Activated CD4-positive, alpha-beta T cell treated with anti-CD3 and anti-CD28 coated beads, Interleukin-2, amount 10 ng/mL, durations not matched to agents 24 days and 14 days (primary cell): ENCODE measurements around the gene NCAM2. TPM values are rescaled to one million over a fixed set of nuclear protein-coding genes. Genes with fewer than 3 reads are reported as not detected.
A peak's percentile ranks its signal among the peaks of the same experiment; 100 is the strongest.

Experiments
- DNase-seq: peaks from one replicate; pipeline ENCODE4 v3.0.0; 2022
- H3K27ac Mint-ChIP-seq: one replicate; pipeline ENCODE4 v1.8.0; 2022; ENCODE audit warnings: mild to moderate bottlenecking, mixed read lengths
- H3K27me3 Mint-ChIP-seq: one replicate; pipeline ENCODE4 v1.8.0; 2022; ENCODE audit warnings: mixed read lengths
- H3K36me3 Mint-ChIP-seq: one replicate; pipeline ENCODE4 v1.8.0; 2022; ENCODE audit warnings: low read depth, mild to moderate bottlenecking, mixed read lengths
- H3K4me1 Mint-ChIP-seq: one replicate; pipeline ENCODE4 v1.8.0; 2021; ENCODE audit warnings: mixed read lengths
- H3K4me3 Mint-ChIP-seq: one replicate; pipeline ENCODE4 v1.8.0; 2022; ENCODE audit warnings: mild to moderate bottlenecking, moderate library complexity, mixed read lengths
- H3K9me3 Mint-ChIP-seq: one replicate; pipeline ENCODE4 v1.8.0; 2021; ENCODE audit warnings: mixed read lengths
- intact Hi-C: fragments of 100-400 bp; cut with micrococcal nuclease; formaldehyde crosslinking; loops from one replicate; pipeline ENCODE4 v1.15.1; 2023
- total RNA-seq: library from RNA; stranded (reverse); gene quantifications from 2 replicates; pipeline ENCODE4 v1.2.3, GENCODE V29; 2022

The NCAM2 gene
- total RNA-seq, 1 donor from 2014 or later = not detected

DNA sequence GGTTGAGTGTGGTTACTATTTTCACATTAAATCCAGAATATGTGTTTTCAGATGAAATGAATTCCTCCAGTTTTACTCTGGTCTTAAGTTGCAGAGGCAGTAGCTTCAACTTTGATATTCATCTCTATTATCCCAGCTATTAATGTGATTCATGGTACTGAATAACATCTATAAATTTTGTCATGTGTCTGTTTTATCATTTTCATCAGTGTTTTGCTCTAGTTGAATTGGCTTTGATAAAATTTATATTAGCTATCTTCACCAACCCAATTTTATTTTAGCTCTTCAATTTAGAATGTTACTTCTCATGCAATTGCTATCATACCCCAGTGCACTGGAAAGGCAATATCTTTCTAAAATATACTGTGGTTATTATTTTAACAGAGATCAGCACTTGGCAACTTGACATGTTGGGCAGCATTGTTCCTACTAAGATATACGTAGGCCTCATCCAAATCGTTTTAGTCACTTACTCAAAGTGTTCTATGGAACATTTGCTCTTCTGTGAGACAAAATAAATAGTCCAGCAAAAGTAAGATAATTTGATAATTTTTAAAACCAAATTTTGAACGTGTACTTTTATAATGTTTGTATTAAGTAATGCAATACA, 184.3 kb downstream of the NCAM2 start:
- intact Hi-C loops = no loop called here

DNA sequence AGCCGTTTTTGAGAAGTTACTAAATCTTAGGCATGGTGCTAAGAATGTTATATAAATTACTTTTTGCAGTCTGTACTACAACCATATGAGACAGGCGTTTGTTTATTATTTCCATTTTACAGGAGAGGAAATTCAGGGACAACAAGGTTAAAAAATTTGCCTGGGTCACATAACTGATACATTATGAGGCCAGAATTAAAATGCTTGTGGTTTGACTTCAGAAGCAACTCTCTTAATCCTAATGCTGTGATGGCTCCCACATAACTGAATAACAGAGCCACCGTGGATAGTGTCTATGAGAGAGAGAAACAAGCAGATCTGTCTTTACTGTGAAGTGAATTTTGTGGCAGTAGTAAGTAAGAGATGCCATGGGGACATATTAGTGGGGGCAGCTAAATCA, 184.9 kb downstream of the NCAM2 start:
- intact Hi-C loops = no loop called here
- H3K27ac Mint-ChIP-seq = no peak overlapping the region
- H3K9me3 Mint-ChIP-seq = no peaks in the 10 kb centered on the region
- H3K36me3 Mint-ChIP-seq = no peaks in the 10 kb centered on the region
- H3K4me3 Mint-ChIP-seq = no peak overlapping the region
- peaks cover 1% of the 10 kb centered on the region for H3K27me3 Mint-ChIP-seq
- no peak for DNase-seq
- H3K4me1 Mint-ChIP-seq = peaks cover 3% of the 10 kb centered on the region

More for the DNA sequence above, 184.3 kb downstream of the NCAM2 start:
- Mint-ChIP-seq H3K36me3 (no peaks in the 10 kb centered on the region), H3K27ac (no peak overlapping the region), H3K4me3 (no peak overlapping the region), H3K27me3 (peaks cover 4% of the 10 kb centered on the region), H3K4me1 (peaks cover 5% of the 10 kb centered on the region), H3K9me3 (no peaks in the 10 kb centered on the region)
- DNase-seq = no peak

DNA sequence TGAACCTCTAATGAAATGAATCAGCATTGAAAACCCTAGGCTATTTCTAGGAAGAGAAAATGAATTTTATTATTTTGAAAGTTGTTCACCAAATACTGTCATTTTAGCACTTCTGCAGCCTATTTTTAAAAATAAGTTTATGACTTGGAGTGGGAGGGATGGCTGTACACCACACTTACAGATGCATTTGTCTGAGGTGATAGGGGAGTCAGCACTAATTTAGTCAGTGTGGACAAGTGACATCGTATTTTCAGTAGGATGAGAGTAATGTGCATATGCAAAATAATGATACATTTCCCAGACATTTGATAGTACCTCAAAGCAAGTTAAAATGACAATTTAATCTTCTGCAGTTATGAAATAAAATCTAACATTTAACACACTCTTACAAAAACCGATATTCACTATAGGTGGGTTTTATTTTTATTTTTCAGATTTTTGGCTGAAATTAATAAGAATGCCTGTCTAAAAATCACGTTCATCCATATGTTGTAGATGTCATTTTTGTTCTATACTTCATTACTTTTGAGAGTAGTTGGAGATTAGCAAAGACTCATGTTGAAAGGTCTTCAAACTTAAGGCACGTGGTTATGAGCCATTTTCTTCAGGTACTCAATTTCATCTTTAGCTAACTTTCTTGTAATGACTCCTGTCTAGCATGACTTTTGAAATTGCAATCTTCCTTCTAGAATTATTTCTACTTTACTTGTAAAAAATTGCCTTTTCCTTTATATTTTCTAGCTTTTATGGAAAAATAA, 186.7 kb downstream of the NCAM2 start:
- H3K27ac Mint-ChIP-seq = no peak overlapping the region
- no peak for DNase-seq
- H3K4me3 Mint-ChIP-seq = no peak overlapping the region
- H3K36me3 Mint-ChIP-seq = no peaks in the 10 kb centered on the region
- peaks cover 4% of the 10 kb centered on the region for H3K9me3 Mint-ChIP-seq
- intact Hi-C loops = no loop called here
- H3K27me3 Mint-ChIP-seq = no peaks in the 10 kb centered on the region
- H3K4me1 Mint-ChIP-seq = peaks cover 3% of the 10 kb centered on the region

DNA sequence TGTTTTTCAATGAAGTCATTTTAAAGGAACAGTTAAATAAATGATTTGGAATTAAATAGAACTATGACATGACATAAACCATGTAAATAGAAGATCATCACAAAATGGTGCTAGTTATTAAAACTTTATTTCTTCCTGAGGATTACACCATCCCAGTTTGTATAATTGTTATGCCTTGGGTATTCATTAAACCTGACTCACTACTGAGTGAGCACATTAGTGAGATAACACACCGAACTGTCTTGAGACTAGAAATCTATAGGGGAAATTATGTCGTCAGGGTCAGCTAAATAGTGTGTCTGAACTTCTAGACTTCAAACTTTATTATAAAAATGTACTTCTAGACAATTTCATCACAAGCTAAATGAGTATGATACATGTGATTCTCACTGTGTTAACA, 189.4 kb downstream of the NCAM2 start:
- DNase-seq = no peak
- H3K4me1 Mint-ChIP-seq = peaks cover 9% of the 10 kb centered on the region
- no peak overlapping the region for H3K27ac Mint-ChIP-seq
- H3K27me3 Mint-ChIP-seq = no peaks in the 10 kb centered on the region
- H3K9me3 Mint-ChIP-seq = peaks cover 4% of the 10 kb centered on the region
- no peaks in the 10 kb centered on the region for H3K36me3 Mint-ChIP-seq
- intact Hi-C loops = no loop called here
- no peak overlapping the region for H3K4me3 Mint-ChIP-seq

DNA sequence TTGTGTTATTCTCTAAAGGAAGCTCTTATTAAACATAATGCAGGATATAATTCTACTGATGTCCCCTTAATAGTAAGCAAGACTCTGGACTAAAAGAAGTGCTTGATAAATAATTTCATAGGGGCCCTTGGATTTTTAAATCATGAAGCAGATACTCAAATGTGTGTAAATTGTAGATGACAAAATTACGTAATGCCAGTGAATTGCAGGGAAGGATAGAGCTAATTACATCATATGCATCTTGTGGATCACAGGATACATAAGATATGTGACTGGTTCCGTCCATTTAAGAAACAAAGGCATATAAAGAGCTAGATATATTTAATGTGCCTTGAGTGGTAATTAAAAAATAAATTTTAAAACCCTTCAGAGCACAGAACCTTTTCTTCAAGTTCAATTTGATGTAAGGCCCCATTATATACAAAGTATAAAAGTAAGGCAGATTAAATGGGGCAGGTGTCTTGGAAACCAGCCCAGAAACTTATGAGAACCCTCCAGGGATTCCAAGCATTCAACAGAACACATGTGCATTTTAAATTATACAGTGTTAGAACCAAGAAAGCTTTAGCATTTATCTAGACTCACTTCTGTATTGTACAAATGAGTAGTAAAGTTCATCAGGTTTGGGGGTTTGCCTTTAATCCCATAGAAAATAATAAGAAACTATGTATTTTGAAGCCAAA, 190.4 kb downstream of the NCAM2 start:
- no peak for DNase-seq
- no peak overlapping the region for H3K4me3 Mint-ChIP-seq
- no peak overlapping the region for H3K27ac Mint-ChIP-seq
- no peaks in the 10 kb centered on the region for H3K27me3 Mint-ChIP-seq
- peaks cover 4% of the 10 kb centered on the region for H3K9me3 Mint-ChIP-seq
- peaks cover 11% of the 10 kb centered on the region for H3K4me1 Mint-ChIP-seq
- intact Hi-C loops = no loop called here
- H3K36me3 Mint-ChIP-seq = no peaks in the 10 kb centered on the region

DNA sequence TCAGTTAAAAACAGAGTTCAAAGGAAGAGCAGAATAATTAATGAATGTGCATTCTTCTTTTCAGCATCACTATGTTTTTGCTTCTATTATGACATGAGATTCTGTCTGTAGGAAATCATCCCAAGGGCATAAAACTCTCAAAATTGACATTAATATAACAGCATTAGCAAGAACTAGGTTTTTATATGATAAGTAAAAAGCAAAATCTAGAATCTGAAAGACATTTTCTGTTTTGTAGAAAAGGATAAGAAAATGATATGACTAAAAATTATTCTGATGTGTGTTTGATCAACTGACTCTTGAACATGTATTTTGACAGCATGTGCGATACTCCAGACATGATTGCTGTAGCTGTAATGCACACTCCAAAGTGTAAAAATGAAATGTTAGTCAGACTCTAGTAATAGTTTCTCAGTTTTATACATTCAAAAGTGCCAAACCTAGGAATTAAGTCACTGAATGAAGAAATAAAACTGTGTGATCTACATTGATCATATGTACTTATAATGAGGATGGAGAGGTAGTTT, 197.3 kb downstream of the NCAM2 start:
- intact Hi-C loops = loop anchor here (5.0 kb wide), 1 partner anchor 33 kb away; no protein-coding TSS in a partner anchor
- Mint-ChIP-seq H3K4me1 (peaks cover 25% of the 10 kb centered on the region), H3K4me3 (no peak overlapping the region), H3K27ac (no peak overlapping the region), H3K36me3 (peaks cover 4% of the 10 kb centered on the region), H3K9me3 (no peaks in the 10 kb centered on the region), H3K27me3 (no peaks in the 10 kb centered on the region)
- no peak for DNase-seq

DNA sequence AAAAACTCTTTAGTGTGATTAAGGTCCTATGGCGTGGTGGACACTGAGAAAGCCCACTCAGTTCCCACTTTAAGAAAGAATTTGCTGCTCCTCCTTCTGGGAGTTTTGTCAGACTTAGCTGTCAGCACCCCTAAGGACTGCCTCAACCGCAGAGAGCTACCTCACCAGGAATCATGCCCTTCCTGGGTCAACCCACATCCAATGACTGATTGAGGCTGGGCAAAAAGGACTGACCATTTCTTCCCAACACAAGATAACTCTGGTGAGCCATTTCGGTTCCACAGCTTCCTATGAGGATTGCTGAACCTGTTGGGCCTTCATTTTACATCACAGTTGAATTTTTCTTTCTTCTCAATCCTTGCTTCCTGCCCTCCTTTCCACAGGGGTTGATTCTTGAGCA, 197.9 kb downstream of the NCAM2 start:
- Mint-ChIP-seq H3K4me1 (peaks cover 25% of the 10 kb centered on the region), H3K27ac (no peak overlapping the region), H3K36me3 (peaks cover 4% of the 10 kb centered on the region), H3K9me3 (no peaks in the 10 kb centered on the region), H3K27me3 (no peaks in the 10 kb centered on the region), H3K4me3 (no peak overlapping the region)
- intact Hi-C loops = loop anchor here (5.0 kb wide), 1 partner anchor 34 kb away; no protein-coding TSS in a partner anchor
- DNase-seq = no peak

DNA sequence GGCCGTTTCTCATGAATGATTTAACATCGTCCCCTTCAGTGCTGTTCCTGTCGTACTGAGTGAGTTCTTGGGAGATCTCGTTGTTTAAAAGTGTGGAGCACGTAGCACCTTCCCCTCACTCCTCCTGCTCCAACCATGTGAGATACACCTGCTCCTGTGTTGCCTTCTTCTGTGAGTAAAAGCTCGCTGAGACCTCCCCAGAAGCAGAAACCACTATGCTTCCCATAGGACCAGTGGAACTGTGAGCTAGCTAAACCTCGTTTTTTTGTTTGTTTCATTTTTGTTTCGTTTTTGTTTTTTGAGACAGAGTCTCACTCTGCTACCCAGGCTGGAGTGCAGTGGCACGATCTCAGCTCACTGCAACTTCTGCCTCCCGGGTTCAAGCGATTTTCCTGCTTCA, 198.6 kb downstream of the NCAM2 start:
- no peak for DNase-seq
- Mint-ChIP-seq H3K27me3 (no peaks in the 10 kb centered on the region), H3K4me3 (no peak overlapping the region), H3K36me3 (peaks cover 4% of the 10 kb centered on the region), H3K9me3 (peaks cover 4% of the 10 kb centered on the region), H3K4me1 (peaks cover 29% of the 10 kb centered on the region), H3K27ac (no peak overlapping the region)
- intact Hi-C loops = loop anchor here (5.0 kb wide), 1 partner anchor 35 kb away; no protein-coding TSS in a partner anchor

DNA sequence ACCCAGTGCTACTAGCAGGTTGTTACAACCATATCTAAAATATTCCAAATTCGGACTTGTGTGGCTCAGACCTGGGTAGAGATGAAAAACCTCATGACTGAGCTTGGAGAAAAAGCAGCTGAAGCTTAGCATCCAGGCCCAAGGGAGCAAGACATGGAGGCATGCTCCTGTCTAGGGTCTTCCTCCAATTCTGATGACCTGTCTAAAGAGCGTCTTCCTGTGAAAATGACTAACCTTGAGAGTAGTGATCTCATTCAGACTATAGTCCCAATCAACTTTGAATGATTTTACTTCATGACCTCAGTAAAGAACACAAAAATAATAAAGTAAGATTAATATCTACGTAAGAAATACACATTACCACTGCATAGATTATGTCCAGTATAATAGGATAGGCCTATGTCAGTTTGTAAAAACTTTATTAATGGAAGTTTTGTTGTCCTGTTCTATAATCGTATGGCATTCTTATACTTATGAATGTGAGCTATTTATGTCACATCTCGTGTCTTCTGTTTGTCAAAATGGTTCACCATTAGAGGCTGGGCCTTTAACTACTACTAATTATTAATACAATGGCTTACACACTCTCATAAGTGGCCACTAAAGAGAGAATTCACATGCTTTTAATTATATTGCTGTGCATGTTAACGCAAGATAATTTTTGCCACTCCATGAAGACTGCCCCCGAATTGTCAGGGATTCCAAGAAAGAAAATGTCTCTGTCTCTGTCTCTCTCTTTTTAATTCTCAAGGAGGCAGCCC, 201.3 kb downstream of the NCAM2 start:
- H3K36me3 Mint-ChIP-seq = peaks cover 4% of the 10 kb centered on the region
- peaks cover 6% of the 10 kb centered on the region for H3K9me3 Mint-ChIP-seq
- intact Hi-C loops = loop anchor here (5.0 kb wide), 1 partner anchor 37 kb away; no protein-coding TSS in a partner anchor
- peaks cover 27% of the 10 kb centered on the region for H3K4me1 Mint-ChIP-seq
- peak overlapping the region; percentile 90 for H3K27ac Mint-ChIP-seq
- DNase-seq = no peak
- peak overlapping the region; percentile 69 for H3K4me3 Mint-ChIP-seq
- no peaks in the 10 kb centered on the region for H3K27me3 Mint-ChIP-seq

DNA sequence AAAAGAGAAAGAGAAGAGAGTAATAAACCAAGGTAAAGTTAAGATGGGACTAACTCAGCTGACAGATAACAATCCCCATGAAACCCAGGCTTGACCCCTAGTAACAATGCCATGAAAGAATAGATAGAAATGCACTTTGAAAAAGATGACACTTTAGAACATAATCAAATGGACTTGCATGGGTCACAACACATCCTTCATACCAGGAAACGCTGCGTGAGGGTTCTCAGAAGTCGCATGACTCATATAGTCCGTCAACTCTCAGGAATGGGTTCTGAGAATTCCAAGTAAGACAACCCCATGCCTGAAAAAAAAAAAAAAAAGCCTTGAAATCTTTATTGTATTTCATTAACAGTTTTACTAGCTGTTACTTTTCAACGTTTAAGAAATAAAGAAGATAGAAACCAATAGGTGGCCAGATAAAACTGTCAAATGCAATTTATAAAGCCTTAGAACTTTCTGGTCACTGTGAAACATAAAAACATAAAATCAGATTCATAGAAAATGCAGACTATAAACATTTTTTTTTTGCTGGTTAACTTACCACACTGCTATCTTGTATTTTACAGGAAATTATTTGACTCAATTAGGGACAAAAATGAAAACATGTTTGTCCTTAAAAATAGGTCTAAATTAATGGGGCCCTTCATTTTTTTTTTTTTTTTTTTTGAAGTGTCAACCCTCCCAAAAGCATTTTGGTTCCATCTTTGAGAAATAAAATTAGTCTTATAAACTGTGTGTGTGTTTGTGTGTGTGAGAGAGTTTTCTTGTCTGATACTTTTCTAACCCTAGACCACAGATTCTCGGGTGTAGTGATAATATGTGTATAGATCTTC, 202.1 kb downstream of the NCAM2 start:
- H3K4me3 Mint-ChIP-seq = peak overlapping the region; percentile 69
- H3K9me3 Mint-ChIP-seq = peaks cover 6% of the 10 kb centered on the region
- peaks cover 4% of the 10 kb centered on the region for H3K36me3 Mint-ChIP-seq
- peak overlapping the region; percentile 90 for H3K27ac Mint-ChIP-seq
- peak; percentile 81 for DNase-seq
- intact Hi-C loops = no loop called here
- H3K27me3 Mint-ChIP-seq = no peaks in the 10 kb centered on the region
- peaks cover 27% of the 10 kb centered on the region for H3K4me1 Mint-ChIP-seq

DNA sequence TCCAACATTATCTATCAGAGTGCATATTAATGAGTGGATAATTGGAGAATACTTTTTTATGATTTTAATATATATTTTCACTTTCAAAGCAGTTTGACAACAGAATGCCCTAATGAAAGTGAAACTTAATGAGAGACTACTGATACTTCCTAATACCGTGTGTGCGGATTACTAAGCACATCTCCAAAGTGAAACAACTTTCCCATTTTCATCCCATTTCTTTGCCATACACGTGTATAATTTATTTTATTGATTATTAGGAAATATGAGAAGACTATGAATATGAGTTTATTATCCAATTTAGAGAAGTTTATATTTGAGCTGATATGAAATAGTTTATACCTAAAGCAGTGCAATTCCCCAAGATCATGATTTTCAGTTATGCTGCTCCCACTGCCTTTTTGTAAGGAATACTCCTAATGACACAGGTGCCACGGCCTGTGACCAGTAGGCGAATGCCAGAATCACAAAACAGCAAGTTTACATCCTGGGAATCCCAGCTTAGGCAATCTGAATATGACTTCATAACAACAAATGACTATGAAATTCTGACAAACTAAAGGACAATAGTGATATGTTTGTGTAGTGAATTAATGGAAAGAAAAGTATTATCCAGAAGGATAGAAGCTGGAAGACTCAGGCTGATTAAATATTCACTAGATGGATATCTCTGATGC, 202.9 kb downstream of the NCAM2 start:
- Mint-ChIP-seq H3K27ac (peak overlapping the region; percentile 90), H3K4me3 (peak overlapping the region; percentile 69), H3K4me1 (peaks cover 25% of the 10 kb centered on the region), H3K9me3 (peaks cover 6% of the 10 kb centered on the region), H3K27me3 (no peaks in the 10 kb centered on the region), H3K36me3 (peaks cover 4% of the 10 kb centered on the region)
- no peak for DNase-seq
- intact Hi-C loops = no loop called here

DNA sequence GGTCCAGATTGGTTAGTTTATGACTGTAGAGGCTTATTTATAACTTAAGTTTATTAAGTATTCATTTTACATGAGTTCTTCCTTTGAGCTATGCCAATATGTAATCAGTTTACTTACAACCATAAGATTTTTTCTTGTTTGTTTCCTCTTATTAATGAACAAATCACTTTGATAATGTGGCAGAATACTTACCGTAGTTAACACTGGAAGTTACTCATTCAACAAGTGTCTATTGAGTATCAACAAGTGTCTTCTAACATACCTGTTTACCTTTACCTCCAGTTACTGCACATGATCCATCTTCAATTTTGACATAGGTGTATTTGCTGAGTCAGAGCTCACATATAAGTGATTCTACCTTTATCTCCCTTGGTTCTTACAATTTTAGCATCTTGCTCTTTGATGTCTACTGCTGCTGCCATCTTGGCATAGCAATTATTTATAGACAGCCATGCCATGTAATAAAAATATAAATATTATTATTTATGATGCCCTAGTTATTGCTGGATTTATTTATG, 205.7 kb downstream of the NCAM2 start:
- H3K9me3 Mint-ChIP-seq = peaks cover 6% of the 10 kb centered on the region
- peaks cover 5% of the 10 kb centered on the region for H3K27me3 Mint-ChIP-seq
- intact Hi-C loops = no loop called here
- H3K27ac Mint-ChIP-seq = no peak overlapping the region
- H3K36me3 Mint-ChIP-seq = peaks cover 4% of the 10 kb centered on the region
- no peak overlapping the region for H3K4me3 Mint-ChIP-seq
- DNase-seq = no peak
- peaks cover 20% of the 10 kb centered on the region for H3K4me1 Mint-ChIP-seq
